Measurements from ENCODE around the gene C1orf74.
A peak's percentile ranks its signal among the peaks of the same experiment; 100 is the strongest.

The C1orf74 gene

DNA sequence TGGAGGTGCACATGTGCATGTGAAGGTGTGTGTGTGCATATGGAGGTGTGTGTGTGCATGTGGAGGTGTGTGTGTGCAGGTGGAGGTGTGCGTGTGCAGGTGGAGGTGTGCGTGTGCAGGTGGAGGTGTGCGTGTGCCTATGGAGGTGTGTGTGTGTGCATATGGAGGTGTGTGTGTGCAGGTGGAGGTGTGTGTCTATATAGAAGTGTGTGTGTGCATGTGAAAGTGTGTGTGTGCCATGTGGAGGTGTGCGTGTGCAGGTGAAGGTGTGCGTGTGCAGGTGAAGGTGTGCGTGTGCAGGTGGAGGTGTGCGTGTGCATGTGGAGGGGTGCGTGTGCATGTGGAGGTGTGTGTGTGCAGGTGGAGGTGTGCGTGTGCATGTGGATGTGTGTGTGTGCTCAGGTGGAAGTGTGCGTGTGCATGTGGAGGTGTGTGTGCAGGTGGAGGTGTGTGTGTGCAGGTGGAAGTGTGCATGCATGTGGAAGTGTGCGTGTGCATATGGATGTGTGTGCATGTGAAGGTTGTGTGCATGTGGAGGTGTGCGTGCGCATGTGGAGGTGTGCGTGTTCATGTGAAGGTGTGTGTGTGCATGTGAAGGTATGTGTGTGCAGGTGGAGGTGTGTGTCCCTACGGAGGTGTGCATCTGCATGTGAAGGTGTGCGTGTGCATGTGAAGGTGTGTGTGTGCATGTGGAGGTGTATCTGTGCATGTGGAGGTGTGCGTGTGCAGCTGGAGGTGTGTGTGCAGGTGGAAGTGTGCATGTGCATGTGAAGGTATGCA, 13.5 kb downstream of the C1orf74 start:
- no peak for DNase-seq (ENCODE audit: low read depth)

DNA sequence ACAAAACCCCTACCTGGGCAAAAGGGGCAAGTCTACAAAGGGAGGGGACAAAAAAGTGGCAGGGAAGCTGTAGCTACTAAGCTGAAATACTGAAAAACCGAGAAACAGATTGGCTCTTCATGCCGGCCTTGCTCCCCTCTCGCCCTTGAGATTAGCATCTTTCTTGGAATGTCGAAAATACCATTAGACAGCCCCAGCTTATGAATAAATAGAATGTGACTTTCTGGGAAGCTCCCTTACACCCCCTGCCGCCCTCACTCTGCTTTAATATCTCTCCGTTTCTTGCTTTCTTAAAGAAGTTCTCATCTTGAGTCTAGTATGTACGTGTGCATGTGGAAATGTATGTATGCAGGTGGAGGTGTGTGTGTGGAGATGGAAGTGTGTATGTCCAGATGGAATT, 14.4 kb downstream of the C1orf74 start:
- no peak for DNase-seq (ENCODE audit: low read depth)

DNA sequence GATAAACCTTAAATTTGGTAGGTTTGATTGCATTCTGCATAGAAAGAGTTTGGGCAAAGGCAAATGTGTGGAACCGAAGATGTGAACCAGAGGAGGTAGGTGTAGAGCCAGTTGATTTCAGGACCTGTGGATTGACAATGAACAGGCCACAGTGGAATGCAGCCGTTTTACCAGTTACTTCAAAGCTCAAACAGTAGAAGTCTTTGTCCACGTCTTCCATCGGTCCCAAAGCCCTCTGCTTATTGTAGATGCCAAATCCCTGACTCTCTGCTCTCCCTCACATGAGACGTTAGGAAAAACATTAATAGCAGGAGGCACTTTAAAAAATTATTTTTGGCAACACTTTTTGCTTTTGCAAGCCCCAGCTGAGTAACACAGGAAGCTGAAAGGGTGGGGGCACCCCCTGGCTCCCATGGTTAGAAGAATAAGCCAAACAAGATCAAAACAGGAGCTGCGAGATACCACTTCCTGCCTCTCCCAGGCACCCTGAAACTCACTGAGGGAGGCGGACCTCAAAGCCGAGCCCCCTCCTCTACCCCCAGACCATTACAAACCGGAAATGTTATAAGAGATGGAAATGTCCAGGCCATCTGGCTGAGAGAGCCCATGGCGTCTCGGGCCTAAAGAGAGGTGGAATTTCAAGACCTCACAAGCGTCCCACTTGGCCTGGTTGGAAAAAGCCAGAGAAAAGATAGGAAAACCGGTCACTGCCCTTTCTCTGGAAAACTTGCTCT, 15.0 kb downstream of the C1orf74 start:
- peak; percentile 57 for DNase-seq (ENCODE audit: low read depth)

DNA sequence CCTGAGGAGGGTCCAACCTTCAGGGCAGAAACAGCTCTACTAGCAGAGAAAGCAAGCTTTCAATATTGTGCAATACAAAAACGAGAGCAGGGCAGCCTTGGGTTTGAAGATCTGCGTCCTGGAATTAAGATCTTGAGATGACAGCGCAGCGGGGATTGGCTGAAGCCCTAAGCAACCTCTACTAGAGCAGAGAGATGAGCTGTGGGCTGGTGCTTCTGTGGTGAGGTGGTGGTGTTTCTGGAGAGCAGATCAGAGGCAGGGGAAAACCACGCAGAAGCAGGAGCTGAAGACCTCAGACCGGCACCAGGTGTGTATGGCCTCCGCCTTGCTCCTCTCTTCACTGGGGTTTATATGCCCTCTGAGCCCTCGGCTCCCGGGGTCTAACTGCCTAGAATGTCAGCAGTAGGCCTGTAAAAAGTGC, 16.0 kb downstream of the C1orf74 start:
- DNase-seq (ENCODE audit: low read depth), result peak; percentile 54

DNA sequence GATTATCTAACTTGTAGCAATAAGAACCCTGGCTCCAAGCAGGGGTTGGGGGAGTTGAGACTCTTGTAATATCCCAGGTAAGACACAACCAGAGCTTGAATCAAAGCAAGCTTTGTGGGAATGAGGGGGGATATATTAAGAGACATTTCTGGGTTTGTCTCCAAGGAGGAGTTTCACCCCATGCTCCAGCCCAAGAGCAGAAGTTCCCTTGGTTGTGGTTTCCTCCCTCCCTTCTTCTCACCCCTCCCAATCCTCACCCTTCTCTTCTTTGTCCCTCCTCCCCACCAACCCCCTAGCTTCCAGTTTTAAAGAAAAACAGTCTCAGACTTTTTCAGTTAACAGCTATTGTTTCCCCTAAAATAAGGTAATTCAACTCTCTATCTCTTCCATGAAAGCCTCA, 16.7 kb downstream of the C1orf74 start:
- no peak for DNase-seq (ENCODE audit: low read depth)

DNA sequence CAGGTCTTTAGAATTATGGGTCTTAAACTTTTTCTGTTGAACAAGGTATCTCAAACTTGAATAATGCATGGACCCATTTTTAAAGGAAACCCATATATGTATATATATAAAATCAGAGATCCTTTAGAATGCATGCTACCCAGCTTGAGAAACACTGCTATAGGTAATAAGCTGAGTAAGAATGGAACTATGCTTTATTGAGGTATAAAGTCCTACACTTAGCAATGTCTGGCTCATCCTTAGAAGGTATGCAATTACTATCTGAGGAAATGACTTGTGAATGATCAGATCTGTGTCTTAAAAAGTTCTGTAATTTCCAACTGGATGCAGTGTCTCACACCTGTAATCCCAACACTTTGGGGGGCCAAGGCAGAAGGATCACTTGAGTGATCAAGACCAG, 17.3 kb downstream of the C1orf74 start:
- DNase-seq (ENCODE audit: low read depth), result no peak

DNA sequence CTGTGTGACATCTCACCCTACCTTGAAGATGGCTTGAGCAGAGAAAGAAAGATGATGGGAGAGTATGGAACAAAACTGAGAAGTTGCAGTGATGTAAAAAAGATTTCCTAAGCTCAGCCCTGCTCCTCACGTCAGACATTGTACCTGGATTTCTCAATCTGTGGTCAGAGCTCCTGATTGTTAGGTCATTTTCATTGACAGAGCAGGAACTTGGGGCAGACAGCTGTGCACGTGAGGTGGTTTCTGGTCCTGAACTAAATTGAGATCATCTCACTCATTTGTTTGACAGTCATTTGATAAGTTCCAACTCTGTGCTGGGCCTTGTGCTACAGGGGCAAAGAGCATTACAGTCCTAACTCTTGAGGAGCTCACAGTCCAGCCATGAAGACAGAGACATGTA, 18.3 kb downstream of the C1orf74 start:
- DNase-seq (ENCODE audit: low read depth), result no peak

DNA sequence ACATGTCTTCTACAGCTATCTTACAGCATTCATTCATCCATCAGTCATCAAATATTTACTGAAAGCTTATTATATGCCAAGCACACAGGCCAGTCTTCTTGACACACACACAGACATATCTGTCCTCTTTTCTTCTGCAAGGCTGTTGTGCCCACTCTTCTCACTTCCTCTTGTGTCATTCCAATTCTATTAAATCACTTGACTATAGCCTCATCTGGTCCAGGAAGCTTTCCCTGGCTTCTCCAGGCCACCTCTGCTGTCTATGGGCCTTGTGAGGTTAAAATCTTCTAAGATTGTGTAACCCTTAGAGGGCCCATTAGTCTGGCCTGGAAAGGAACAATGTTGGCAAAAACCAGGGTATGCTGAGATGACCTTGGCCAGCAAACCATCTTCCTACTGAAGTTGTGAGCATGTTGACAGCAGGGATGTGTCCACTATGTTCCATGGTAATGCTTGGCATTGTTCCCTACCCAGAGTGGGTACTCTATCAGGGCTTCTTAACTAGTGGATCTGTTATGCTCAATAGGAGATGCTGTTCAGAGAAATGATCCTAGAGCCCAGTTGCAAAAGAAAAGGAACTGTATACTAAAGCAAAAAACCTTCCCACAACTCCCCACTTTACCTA, 23.2 kb downstream of the C1orf74 start:
- DNase-seq (ENCODE audit: low read depth), result no peak

DNA sequence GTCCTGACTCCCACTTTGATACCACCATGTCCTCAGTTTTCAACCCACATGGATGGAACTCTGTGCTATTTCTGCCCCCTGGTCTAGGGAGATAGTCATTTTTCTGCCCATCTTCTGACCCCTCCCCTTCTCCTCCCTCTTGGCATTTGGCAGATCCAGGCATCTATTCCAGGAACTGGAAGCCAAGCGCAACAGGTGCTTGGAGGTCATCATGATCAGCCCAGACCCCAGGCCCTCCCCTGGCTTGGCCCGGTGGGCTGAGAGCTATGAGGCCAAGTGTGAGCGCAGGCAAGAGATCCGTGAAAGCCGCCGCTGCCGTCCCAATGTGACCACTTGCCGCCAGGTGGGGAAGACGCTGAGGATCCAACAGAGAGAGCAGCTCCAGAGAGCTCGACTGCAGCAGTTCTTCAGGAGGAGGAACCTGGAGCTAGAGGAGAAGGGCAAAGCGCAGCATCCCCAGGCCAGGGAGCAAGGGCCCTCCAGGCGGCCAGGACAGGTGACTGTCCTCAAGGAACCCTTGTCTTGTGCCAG, 24.5 kb downstream of the C1orf74 start:
- no peak for DNase-seq (ENCODE audit: low read depth)

DNA sequence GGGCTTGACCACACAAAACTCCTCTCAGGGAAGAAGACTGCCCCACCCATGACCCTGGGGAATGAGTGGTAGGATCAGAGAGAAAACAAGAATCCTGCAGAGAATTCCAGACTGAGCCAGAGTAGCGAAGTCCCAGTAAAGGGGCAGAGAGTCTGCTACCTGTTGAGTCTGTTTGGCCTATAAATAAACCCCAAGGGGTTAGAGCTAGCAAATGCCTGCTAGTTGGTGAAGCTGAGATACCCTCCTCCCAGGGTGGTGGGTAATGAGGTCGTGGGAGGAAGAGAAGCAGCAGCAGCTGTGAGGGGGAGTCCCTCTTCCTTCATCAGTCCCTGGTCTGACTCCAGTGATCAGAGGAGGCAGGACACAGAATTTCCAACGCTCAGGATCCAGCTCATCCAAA, 26.0 kb downstream of the C1orf74 start:
- no peak for DNase-seq (ENCODE audit: low read depth)

DNA sequence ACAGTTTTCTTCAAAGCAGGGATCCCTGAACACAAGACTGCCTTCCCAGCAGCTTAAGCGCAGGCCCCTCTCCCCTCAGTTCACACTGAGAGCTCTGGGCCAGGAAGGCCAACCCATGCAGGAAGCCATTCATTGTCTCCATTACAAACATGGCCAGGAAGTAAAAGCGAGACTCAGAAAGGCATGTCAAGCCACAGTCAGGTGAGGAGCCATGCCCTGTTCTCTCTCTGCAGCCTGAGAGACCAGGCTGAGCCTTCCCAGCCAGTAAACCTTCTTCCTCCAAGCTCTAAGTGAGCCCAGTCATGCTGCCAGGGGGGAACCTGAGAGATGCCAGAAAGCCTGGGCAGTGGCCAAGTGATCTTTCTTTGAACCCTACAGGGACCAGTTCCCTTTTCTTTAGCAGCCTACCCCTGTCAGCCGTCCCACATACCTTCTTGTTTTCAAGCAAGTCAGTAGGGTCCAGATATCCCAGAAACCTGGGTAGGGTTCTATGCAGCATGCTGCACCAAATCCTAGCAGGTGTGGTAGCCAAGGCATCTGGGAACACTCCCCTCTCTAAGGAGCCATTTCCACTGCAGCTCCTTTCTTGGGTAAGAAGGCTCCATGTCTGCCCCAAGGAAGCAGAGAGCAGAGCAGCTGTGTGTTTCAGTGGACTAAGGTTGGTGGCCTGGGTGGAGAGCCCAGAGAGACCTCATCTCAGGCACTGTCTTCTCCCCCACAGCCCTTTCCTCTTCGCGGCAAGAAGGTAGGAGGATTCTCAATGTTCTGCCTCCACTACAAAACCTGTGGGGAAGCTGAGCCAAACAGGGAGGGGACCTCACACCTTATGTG, 27.5 kb downstream of the C1orf74 start:
- no peak for DNase-seq (ENCODE audit: low read depth)

DNA sequence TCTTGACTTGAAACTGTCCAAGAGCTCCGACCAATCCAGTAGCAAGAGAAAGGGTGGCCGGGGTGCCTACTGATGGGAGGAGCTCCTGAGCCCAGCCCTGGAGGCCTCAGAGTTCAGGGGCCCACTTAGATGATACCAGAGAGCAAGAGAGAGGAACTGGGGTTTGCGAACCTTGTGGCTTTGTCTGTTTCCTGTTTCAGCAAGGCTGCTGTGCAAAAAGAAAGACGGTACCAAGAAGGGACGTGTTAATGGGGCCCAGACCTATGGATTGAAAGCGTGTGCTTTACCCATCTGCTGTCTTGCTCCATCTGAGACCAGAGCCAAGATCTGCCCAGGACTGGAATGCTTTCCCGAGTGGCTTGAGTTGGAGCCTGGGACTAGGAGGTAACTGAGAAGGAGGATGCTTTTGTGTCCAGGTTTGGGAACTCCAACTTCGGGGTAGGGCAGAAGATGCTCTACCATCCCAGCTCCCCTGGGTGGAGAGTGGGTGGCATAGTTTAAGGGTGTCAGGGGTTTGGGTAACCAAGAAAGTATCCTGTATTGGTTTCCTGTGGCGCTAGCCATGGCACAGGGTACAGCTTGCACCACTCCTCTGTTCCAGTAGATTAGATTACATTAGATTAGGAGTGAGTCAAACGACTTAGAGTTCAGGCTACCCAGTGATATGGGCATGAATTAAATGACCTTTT, 28.3 kb downstream of the C1orf74 start, which contains the start of gene TRAF3IP3:
TSS of gene TRAF3IP3 (plus strand) at position 128 of the 689 bp plus-strand sequence. CDS start 3,987 bp downstream, outside the sequence.
- peak; percentile 40 for DNase-seq (ENCODE audit: low read depth)

DNA sequence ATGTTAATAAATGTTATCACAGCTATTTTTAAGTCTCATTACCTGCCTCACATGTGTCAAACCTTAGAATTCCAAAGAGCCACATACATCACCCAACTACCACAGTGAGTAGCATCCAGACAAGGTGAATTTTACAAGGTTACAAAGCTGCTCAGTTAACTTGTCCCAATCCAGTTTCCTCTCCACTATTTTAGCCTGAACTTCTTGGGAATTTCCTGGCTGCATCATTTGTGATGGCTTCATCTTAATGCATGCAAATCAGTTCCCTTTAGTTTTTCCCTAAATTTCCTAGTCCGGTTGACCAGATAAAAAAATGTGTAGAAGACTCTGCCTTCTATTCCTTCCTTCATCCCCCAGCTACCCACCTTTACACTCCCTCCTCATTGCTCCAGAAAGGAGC, 29.1 kb downstream of the C1orf74 start:
- no peak for DNase-seq (ENCODE audit: low read depth)

DNA sequence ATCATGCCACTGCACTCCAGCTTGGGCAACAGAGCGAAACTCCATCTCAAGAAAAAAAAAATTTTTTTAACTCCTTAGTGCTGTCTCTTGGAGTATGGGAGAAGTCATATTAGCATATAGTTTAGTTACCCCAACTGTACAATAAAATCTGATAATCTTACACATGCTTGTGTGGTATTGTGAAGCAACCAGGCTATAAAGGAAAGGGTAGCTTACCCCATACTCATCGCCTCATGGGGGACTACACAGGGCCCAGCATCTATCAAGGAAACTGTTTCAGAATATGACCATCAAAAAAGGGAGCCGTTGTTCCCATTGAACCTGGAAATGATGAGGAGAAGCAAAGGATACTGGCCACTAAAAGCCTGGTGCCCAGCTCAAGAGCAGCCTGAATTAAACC, 31.5 kb downstream of the C1orf74 start:
- no peak for DNase-seq (ENCODE audit: low read depth)

DNA sequence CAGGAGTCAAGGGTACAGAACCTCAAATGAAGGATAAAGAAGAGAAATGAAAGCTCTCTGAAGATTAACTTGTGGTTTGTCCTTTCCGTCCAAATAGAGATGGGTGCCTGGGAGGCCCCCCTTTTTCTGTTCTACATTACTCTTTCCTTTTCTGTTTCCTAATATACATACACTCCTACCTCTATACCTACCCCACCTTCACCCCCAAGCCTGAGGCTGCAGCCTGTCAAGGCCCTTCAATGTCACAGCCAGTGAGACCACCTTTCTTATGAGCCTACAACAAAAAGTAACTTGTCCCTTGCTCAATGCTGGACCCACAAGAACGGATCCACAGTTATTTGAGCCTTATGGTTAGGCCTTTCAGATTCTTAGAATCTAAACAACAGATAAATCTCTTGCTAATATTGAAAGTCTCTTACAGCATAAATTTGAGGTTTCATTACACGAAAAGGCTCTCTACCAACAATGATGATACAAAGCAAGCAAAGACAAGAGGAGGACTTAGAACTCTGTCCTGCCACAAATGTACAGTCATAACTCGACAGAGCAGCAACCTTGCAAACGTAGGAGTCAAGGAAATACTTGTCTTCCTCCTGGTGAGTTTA, 32.6 kb downstream of the C1orf74 start:
- DNase-seq (ENCODE audit: low read depth), result no peak

DNA sequence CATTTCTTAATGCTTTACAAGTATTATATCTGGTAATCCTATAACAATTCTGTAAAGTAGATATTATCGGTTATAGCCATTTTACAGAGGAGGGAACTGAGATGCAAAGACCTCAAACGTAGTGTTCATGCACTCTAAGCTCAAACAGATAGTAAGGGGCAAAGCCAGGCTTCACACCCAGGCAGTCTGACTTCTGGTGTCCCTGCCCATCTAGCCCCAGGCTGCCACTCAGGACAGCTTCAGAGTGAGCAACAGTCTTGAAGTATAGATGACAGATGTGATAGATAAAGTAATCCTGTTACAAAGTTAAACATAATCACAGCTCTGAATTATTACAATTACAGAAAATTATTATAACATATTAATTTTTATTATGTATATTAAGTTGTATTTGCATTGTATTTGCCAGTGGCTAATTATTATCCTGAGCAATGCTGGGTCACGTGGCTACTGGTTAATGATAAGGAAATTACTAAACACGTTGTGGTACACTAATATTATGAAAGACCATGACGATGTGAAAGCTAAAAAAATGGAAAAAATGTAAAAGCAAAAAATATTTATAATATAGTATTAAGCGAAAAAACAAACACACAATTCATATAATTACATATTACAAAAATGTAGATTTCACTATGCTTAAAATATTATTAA, 34.6 kb downstream of the C1orf74 start:
- DNase-seq (ENCODE audit: low read depth), result no peak

DNA sequence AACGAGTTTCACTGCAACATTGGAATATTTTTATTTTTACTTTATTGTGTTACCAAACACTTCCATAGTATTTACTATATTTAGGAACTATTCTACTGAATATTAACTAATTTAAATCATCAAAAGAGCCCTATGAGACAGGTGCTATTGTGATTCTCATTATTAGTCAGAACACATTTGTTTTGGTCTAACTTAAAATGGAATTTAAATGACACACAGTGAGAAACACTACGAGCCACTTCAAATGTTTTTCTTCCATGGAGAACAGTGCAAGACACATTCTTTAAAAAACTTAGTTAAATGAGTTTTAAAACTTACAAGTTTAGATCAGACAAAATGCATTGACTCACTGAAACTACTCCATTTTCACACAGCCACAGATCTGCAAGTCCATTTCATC, 35.2 kb downstream of the C1orf74 start:
- no peak for DNase-seq (ENCODE audit: low read depth)

DNA sequence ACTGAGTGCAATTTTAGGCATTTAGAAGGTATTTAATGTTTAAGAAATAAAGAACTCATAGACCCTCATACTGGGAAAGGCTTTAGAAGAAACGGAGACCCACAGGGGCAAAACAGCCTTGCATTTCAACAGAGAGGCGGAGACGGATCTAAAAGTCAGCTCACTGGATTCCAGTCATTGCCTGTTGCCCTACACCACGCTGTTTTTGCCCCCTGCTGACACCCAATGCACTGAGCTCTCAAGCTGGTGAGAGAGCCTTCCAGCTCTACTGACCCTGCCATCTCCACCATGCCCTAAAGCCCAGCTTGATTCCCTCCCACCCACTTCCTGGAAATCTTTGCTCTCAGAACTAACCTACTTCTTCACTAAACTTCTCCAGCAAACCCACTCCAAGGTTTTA, 35.7 kb downstream of the C1orf74 start:
- DNase-seq (ENCODE audit: low read depth), result no peak

DNA sequence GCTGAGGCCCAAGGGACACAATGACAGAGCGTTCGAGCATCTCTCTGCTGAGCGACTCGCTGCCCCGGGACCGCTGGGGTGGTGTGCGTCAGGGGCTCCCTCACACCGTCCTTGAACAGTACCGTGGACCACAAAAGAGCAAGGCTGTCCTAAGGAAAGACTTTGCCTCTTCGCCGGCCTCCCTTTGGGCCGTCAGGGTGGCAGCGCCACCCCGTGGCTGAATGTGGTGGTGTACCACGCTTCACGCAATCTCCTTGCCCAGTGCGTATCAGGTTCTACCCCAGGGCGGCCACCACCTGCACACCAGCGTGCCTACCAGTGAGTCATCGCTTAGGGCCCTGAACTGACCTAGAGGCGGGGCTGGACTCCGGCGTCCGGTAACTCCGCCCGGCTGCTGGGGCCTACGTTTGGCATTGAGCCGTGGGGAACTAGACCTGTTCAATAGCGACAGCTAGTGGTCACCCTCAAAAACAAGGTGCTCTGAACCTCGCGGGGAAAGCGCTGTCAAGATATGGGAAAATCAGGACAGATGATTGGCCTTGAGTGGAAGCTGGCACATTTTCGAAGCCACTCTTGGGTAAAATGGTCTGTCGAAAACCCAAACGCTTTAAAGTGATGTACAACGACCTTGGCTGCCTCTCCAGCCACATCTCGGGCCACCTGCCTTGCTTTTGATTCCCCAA, 36.6 kb downstream of the C1orf74 start:
- peak; percentile 69 for DNase-seq (ENCODE audit: low read depth)
